HG02973 (cell line): ENCODE measurements around the gene SLC30A10.
"Not testable (repeated sequence)": the region's sequence is repeated elsewhere in the genome, so short reads cannot be mapped to it uniquely, and the experiment has no call there.

Experiments used
- ATAC-seq: cut with Tn5 transposase; IDR thresholded peaks from one replicate; pipeline ENCODE4 v1.9.1; 2021; ENCODE audit warnings: moderate library complexity; ENCODE audit not compliant: unreplicated experiment

The SLC30A10 gene

DNA sequence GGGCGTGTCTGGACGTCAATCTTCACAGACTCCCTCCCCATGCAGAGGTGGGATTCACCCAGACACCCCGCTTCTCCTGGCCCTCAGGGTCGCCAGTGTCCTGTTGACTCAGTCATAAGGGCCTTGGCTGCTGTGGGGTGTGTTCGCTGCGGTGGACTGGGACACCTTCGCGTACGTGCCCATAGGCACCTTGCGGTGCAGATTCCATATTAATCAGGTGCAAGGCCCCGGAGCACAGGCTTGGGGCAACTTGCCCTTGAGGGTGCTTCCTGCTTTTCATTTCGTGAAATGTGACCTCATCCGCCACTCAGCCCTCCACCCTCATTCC is 398 bp upstream of the SLC30A10 start:
- no peak for ATAC-seq

DNA sequence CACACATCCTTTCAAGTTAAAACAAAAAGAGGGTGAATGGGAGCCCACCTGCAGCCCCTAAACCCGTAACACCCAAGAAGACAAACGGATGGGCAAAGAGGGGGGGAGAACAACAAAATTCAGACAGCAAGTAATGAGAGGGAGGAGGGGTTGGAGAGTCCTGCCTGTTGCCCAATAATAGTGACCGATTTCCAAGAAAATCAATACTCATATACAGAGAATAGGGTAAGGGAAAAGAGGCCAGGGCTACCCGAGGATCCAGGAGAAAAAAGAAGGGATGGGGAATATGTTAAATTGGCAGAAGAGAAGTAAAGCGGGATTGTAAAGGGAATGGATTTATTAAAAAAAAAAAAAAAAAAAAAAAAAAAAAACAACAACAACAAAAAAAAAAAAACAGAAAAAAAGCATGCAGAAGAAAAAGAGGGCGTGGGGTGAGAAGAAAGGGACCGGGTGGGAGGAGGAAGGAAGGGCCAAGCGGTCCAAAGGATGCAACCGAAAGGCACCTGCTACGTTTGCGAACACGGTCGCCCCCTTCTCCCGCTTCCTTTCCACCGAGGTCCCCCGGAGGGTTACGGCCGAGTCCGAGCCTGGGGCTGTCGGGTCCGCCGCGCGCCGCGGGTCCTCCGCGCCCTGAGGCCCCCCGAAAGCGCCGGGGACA is 930 bp downstream of the SLC30A10 start:
- ATAC-seq = no peak

DNA sequence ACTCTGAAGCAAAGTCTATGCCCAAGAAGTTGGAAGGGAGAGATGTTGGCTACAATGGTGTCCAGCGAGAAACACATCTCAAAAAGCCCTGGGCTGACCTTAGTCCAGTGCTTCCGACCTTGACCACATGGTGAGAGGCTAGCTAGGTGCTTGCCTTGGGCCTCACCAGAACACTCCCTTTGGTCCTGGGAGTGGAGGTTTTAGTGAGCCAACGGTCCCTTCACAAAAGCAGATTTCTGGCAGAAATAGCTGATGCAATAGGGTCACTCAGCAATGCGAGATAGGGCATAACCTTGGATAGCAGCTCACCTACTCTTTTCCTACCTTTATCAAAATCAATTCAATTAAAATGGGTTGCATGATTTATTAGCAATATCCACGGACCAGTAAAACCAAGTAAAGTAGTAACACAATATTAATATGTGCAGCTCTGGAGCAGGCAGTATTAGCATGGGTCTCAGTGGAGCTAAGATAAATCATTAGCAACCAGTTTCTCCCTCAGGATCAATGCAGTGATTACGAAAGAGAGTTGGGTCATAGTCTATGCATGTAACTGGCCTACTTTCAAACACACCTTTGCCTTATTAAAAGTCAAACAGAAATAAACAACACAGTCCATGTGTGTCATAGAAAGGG is 1.9 kb downstream of the SLC30A10 start:
- ATAC-seq = no peak

DNA sequence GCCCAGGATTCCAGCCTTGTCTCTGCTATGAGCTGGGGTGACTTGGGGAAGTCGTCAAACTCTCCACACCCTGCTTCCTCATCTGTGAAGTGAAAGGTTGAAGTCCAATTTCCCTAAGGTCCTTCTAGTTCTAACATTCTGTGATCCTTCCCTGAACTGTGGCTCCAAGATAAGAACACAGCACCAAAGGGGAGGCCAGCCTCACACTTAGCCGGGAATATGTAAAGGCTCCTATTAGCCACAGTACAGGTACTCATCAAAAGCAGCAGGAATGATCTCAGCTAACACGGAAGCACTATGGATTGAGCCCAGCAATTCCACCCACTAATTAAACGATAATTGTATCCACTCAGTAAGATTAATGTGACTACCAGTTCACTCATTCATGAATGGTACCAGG is 4.0 kb downstream of the SLC30A10 start:
- no peak for ATAC-seq

DNA sequence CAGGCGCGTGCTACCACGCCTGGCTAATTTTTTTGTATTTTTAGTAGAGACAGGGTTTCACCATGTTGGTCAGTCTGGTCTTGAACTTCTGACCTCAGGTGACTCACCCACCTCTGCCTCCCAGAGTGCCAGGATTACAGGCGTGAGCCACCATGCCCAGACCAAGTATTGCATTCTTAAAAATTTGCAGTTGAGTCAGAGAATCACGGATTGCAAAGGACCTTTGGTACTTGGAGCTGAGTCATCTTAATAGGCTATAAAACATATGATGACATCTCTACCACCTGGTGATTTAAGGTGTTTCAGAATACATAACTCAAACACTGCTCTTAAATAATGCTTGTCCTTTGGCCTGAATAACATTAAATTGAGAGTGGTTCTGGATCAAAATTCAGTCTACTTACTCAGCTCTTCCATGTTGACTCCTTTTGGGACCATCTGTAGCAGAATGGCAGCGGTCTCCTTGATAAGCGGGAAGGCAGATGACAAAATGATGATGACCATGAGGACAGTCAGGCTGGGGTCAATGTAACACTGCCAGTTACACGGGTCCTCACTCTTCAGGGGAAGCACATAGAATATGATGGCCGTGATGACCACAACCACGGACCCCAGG is 10.4 kb downstream of the SLC30A10 start:
- ATAC-seq = no peak

DNA sequence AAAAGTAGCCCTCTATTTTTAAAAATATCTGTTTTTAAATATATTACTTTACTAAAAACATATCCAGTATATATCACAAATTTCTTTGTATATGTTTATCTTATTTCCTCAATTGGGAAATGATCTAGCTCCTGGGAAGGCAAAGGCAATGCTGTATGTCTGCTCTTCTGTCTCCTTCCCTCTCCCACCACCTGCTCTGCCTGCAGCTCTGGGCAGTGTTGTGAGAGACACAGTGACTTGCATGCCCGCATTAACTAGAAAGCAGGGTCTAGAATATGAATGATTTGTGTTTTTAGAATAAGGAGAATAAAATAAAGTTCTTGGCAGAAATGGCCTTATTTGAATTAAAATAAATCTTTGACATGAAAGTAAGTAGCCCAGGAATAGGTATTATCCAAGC is 11.1 kb downstream of the SLC30A10 start:
- ATAC-seq = no peak

DNA sequence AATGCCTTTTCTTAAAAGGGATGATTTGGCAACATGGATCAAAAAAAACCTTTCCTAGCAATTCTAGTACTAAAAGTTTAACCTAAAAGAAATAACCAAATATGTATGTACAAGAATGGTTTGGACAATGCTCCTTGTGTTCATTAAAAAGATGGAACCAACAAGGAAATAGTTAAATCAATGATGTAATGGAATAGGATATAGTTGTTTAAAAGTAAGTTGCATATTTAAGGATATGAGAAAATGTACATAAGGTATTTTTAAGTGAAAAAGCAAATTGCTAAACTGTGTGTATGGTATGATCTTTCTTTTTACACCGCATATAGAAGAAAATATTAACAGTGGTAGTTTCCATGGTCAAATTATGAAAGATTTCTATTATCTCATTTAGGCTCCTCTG is 12.1 kb downstream of the SLC30A10 start:
- ATAC-seq = no peak

DNA sequence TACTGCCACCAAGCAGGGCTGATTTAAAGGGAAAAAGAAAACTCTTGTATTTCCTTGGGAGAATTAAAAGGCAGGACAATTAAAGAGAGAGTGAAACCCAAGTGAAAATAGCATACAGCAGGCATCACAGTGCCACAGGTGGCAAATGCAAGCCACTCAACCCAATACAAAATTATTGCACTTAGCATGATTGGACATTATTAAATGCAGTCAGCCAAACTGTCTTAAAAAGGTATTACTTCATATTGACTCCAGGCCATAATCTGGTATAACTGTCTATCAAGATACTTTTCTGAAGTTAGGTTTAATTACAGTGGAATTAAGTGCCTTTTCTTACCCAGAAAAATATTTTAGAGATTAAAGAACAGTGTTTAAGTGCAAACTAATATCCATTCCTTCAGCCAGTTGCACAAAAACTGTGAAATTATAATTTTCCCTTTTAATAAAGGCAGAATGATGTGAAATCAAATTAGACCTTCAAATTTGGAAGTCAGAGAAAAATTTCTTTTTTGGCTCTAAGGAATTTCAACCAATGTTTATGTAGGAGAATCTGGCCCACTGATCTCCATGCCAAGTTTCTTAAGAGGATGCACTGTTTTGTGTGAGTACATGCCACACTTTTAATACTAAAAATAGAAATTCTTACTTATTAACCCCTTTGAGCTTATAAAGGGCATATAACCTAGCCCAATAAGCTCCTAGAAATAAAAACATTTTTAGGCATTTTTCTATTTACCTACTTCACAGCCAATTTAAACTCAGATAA is 15.2 kb downstream of the SLC30A10 start:
- ATAC-seq = no peak

DNA sequence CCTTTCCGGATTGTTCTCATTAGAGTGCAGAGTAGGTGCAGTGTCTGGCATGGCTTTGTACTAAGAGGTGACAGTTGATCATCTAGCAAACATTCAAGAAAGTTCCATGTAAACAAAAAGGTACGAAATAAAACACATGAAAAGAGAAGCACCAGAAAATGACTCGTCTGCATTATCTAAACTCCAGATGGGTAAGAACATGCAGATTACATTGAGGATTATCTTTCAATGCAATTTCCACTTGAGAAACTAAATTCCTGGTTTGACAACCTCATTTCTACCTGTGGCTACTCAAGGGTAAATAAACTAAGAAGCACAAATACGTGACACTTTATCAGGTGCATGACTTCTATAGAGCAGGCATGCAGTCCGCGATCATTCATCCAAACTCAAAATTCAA is 17.6 kb downstream of the SLC30A10 start:
- no peak for ATAC-seq

DNA sequence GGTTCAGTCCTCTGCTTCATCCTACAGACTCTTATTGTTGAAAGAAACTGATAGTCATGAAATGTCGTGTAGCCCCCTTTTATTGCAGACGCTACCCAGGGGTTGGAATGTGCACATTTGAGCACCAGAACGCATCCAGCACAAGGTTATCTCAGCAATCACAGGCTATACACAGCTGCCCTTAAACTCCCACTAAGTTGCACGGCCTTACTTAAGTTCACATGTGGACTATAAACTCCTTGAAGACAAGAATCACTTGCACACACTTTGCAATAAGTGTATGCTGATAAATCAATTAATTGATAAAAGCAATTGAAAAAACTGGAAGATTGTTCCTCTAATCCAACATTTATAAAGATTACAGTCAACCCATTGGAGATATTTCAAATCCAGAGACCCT is 18.9 kb downstream of the SLC30A10 start:
- no peak for ATAC-seq

DNA sequence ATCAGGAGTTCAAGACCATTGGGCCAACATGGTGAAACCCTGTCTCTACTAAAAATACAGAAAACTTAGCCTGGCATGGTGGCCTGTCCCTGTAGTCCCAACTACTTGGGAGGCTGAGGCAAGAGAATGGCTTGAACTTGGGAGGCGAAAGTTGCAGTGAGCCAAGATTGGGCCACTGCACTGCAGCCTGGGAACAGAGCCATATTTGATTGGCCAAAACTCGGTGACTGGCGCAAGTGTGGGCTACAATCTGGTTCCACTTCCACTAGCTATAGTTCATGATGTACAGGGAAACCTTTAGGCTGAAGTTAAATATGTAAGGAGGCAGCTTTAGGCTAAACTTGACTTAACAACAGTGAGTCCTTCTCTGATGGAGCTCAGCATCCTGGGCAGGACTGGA is 20.2 kb downstream of the SLC30A10 start:
- no peak for ATAC-seq

DNA sequence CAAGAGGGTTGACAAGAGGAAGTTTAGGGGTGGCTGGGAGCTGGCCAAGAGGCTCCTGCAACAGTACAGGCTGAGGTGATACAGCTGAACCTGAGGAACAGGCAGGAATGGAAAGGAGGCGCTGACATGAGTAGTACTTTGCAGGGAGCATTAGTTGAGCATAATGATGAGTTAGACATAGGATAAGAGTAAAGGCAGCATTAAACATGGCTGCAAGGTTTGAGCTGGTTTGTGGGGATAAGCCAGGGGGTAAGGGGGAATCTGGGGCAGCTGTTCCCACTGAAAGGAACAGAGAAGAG is 20.6 kb downstream of the SLC30A10 start:
- ATAC-seq = no peak

DNA sequence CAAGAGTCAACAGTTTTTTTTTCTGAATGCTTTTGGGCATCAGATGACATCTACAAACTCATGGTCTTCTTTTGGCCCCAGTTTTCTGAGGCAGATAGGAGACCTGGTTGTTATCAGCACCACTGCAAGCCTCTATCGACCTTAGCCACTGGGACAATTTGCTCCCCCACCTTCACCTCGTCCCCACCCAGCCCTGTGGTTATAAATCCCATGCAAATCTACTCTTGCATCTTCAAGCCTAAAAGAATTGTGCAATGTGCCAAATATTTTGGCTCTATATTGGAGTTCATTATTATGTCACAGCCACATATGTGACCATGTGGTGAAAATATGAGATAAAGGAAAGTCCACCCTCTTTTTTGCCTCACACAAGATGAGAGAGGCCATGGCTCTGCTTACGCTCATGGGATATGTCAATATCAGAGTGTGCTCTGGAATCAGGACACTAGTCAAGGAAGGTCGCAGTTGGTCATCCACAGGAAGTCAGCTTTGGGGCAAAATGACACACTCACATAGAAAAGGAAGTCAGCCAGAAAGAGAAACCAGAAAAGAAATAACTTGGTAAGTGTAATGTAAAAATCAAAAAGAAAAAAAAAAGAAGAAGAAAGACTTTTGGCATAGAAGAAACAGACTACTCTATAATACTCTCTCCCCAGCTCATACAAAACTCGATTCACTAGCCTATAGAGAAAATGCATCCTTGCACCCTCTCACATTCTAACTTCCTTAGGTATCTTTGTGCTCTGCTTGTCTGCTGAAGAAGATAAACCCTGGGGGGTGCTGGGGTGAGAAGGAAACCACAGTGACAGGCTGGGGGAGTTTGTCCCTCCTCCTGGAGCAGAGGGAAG is 21.2 kb downstream of the SLC30A10 start:
- ATAC-seq = no peak

DNA sequence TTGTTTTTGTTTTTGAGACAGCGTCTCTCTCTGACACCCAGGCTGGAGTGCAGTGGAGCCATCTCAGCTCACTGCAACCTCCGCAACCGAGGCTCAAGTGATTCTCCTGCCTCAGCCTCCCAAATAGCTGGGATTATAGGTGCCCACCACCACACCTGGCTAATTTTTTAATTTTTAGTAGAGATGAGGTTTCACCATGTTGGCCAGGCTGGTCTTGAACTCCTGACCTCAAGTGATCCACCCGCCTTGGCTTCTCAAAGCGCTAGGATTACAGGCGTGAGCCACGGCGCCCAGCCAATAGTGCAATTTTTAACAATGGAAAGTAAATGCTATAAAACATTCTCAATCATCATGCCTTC is 21.8 kb downstream of the SLC30A10 start:
- ATAC-seq = not testable (repeated sequence)

DNA sequence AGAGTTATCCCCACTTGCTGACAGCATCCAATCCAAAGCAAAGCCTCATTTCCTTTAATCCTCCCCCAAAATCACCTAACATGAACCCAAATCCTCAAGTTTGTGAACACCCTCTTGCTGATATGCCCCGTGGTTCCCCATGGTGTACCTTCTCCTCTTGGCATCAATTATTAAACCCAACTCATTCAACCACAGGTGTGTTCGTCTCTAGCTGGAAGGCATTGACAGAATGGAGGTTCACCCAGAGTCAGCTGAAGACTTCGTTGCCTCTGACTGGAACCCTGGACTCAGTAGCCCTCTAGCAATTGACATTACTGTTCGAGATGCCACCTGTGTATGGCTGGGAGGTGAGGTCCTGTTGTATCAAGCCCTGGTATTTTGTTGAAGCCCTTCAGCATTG is 22.8 kb downstream of the SLC30A10 start:
- no peak for ATAC-seq

DNA sequence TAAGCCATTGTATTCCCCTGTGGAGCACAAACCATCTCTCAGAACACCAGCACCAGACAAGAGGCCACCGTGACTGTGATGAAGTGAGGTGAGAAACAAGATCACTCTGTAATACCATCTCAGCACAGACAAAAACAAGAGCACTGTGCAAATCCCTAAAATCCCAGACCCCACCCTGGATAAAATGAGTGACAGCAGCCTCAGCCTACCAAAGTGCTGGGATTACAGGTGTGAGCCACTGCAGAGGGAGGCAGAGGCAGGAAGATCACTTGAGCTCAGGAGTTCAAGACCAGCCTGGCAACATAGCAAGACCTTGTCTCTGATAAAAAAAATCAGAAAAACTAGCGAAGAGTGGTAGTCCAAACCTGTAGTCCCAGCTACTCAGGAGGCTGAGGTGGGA is 23.4 kb downstream of the SLC30A10 start:
- no peak for ATAC-seq

DNA sequence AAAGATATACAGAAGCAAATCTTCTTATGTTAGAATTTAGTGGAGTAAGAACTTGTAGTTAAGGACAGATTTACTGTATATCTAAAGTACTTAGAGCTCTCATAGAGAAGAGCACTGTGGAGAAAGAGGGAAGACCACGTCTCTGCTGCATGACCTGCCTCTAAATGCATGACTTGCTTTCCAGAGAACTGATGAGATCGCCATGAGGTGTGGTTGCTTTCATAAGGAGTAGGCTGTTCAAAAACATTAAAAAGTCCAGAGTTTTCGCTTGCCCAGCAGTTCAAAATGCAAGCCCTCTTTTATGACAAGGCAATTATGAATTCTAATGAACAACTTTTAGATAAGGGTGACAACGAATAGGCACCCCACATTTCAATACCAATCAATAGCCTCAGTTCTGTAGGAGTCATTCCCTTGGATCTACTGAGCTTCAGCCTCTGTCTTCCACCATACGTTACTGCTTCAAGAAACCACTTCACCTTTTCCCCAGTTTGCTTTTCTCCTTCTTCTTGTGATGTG is 24.9 kb downstream of the SLC30A10 start:
- no peak for ATAC-seq

DNA sequence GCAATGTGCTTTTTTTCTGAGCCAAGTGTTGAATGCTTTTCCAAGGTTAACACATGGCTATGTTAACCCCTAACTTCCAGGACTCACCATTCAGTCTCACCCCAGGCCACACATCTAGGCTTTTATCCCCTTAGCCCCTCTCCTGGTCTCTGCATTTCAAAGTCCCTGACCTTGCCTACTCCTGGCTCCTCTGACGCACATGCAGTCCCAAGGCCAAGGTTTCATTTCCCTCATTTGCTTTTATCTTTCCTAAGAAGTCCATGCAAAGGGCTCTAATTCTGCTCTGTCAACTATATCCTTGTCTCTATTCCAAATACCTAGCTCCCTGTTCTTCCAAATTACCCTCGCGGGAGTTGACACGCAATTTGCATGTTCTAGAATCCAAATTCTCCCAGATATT is 25.4 kb downstream of the SLC30A10 start:
- ATAC-seq = no peak

DNA sequence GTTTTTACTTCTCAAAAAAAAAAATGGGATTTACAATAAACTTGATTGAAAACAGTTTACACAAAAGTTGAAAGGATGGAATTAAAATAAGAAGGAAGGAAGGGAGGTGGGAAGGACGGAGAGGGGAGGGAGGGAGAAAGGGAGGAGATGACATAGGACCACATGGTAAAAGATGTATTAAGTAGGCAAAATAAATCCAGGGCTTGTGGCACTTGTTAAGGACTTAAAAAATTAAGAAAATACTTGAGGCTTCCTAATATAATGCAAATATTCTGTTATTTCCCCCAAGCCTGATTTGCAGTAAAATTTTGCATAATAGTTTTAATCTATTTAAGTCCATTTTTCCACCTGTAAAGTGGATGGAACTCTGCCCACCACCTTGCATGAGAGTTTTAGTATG is 27.5 kb downstream of the SLC30A10 start:
- ATAC-seq = no peak

DNA sequence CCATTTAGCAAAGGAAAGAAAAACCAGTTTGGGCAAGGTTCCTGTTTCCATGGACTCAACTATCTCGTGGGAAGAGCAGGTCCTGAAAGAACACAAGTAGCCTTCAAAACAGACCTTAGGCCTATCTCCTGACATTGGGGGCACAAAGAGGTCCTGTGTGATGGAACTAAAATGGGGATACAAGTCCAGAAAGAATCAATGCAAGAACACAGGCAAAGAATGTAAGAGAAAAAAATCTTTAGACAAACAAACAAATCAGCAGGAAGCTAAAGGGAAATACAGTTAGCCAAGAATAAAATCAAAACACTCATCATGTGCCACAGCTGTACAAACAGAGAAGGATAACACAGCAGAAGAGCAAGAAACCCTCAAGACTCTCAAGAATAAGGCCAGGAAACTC is 28.2 kb downstream of the SLC30A10 start:
- ATAC-seq = no peak

DNA sequence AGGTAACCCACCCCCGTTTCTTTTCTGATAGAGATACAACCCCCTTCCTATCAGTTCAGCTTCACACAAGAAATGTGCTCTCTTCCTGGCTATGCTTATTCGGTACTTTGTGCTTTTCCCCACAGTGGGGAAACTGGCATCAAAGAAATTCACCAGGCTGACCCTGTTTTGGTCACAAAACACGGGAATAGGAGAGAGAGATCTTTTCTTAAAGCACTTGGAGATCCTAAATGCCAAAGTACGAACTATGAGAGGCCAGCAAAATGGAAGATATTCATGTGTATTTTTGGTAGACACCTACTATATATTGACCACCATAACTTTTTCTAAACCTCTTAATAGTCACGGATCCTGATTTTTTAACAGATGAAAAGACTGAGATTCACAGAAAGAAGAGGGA is 30.0 kb downstream of the SLC30A10 start:
- no peak for ATAC-seq
